ENCODE data around the gene RBP2. TPM values are rescaled to one million over a fixed set of nuclear protein-coding genes. Genes with fewer than 3 reads are reported as not detected.

The RBP2 gene
- total and polyA plus RNA-seq, 10 of the 15 experiments (the other 5 are each of a cell fraction or from before 2014, with no cell fraction given) = not detected

DNA sequence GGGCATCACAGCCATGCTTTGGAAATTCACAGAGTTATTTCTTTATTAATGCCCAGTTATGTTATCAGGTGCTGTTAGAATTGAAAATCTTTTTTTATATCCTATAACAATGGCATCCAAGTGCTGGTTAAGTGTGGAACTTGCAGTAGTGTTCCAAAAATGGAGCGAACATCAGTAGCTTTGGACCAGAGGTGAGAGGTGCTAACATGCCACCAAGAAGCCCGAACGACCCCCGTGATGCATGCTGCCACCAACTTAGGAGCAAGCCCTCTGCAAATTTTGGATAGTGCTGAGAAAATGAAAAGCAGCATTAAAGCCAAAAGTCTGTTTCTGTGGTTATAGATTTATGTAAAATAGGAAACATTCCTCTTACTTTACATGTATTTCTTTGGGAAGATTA lies 38.4 kb upstream of the RBP2 start (continued):
- no peak for TF ChIP-seq PAX8 (IDR thresholded peaks at IDR 0.05)
- TF ChIP-seq ATF7 (IDR thresholded peaks at IDR 0.05; ENCODE audit: low read depth) = no peak
- no peak for TF ChIP-seq KLF5 (IDR thresholded peaks at IDR 0.05; ENCODE audit: partially characterized antibody)

DNA sequence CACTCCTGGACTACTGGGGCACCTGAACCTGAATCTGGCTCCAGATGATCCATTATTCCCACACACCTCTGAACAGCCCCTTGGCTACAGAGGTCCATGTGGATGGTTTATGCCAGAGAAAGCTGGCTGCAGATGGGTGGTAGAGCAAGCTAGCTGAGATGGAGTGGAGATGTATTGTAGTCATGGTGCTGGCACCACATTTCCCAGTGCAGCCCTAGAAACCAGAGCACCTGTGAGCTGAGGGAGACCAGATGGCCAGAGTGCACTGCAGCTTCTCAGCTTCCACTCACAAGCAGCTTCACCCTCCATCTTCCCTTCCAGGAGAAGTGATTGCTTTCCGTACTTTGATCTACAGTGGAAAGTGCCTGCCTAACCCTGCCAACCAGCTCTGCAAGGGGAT lies 33.3 kb upstream of the RBP2 start:
- ChIA-PET CTCF (no interaction called here), POLR2A (no interaction called here), RAD21 (ENCODE audit: unreplicated experiment) (no interaction called here), SMC1A (ENCODE audit: uncharacterized antibody, unreplicated experiment) (no interaction called here)
- BruUV-seq (replicated peaks) = no TSS peak
- Histone ChIP-seq H3K27me3 (replicated peaks in 1 of 2; ENCODE audit: control insufficient read depth in 2 of 2, insufficient read depth in 2 of 2, low read length in 1 of 2) (no peaks in the 10 kb centered on the region), H3K79me2 (ENCODE audit: control insufficient read depth, insufficient read depth, low read length) (no peaks in the 10 kb centered on the region), H3K36me3 (ENCODE audit: control insufficient read depth in 2 of 2, insufficient read depth in 2 of 2, low read length in 1 of 2) (no peaks in the 10 kb centered on the region), H3K4me3 (no peak overlapping the region), H3K4me1 (ENCODE audit: control insufficient read depth, insufficient read depth, low read length) (no peaks in the 10 kb centered on the region), H3K9me3 (replicated peaks; ENCODE audit: control insufficient read depth, insufficient read depth, low read length) (no peaks in the 10 kb centered on the region), H3K4me2 (ENCODE audit: control insufficient read depth, insufficient read depth) (no peak overlapping the region), H4K20me1 (ENCODE audit: control insufficient read depth, insufficient read depth) (no peaks in the 10 kb centered on the region), H3K9ac (ENCODE audit: control insufficient read depth, insufficient read depth, low read length) (no peak overlapping the region), H3K27ac (ENCODE audit: control insufficient read depth, insufficient read depth) (no peak overlapping the region), H2AFZ (ENCODE audit: control insufficient read depth, low read depth, low read length) (no peak overlapping the region)
- FAIRE-seq (no peak), DNase-seq (ENCODE audit: low read depth, low spot score) (no peak), ATAC-seq (no peak)
- in situ Hi-C loops (cut with MboI) (no loop called here), intact Hi-C loops (cut with micrococcal nuclease; ENCODE audit: unreplicated experiment) (no loop called here)
- 47% methylated on average over 1 of the region's 1 CpG for WGBS (ENCODE audit: insufficient coverage, insufficient replicate concordance, low lambda C conversion rate, missing lambda C conversion rate)
- TF ChIP-seq NRF1 (conservative IDR thresholded peaks at IDR 0.05; ENCODE audit: low read depth, low read length) (no peak), SIN3A (IDR thresholded peaks at IDR 0.05; ENCODE audit: low read depth, low read length) (no peak), RFX5 (IDR thresholded peaks at IDR 0.05; ENCODE audit: low read depth, low read length) (no peak), JUNB (IDR thresholded peaks at IDR 0.05) (no peak), DPF2 (IDR thresholded peaks at IDR 0.05) (no peak), ZSCAN29 (IDR thresholded peaks at IDR 0.05) (no peak), EGR1 (IDR thresholded peaks at IDR 0.05; ENCODE audit: borderline replicate concordance in 1 of 2, low read depth in 2 of 2, low read length in 2 of 2) (no peak), SMC3 (IDR thresholded peaks at IDR 0.05; ENCODE audit: borderline replicate concordance, low read length) (no peak), IKZF1 (conservative IDR thresholded peaks at IDR 0.05) (no peak), ATF7 (IDR thresholded peaks at IDR 0.05; ENCODE audit: low read depth) (no peak), PAX5 (IDR thresholded peaks at IDR 0.05; ENCODE audit: borderline replicate concordance, low read depth, low read length) (no peak), SRF (IDR thresholded peaks at IDR 0.05; ENCODE audit: low read depth in 2 of 2, low read length in 2 of 2) (no peak)
- TF ChIP-seq, protein P1, sequence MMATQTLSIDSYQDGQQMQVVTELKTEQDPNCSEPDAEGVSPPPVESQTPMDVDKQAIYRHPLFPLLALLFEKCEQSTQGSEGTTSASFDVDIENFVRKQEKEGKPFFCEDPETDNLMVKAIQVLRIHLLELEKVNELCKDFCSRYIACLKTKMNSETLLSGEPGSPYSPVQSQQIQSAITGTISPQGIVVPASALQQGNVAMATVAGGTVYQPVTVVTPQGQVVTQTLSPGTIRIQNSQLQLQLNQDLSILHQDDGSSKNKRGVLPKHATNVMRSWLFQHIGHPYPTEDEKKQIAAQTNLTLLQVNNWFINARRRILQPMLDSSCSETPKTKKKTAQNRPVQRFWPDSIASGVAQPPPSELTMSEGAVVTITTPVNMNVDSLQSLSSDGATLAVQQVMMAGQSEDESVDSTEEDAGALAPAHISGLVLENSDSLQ (IDR thresholded peaks at IDR 0.05) = no peak
- TF ChIP-seq, protein P2, sequence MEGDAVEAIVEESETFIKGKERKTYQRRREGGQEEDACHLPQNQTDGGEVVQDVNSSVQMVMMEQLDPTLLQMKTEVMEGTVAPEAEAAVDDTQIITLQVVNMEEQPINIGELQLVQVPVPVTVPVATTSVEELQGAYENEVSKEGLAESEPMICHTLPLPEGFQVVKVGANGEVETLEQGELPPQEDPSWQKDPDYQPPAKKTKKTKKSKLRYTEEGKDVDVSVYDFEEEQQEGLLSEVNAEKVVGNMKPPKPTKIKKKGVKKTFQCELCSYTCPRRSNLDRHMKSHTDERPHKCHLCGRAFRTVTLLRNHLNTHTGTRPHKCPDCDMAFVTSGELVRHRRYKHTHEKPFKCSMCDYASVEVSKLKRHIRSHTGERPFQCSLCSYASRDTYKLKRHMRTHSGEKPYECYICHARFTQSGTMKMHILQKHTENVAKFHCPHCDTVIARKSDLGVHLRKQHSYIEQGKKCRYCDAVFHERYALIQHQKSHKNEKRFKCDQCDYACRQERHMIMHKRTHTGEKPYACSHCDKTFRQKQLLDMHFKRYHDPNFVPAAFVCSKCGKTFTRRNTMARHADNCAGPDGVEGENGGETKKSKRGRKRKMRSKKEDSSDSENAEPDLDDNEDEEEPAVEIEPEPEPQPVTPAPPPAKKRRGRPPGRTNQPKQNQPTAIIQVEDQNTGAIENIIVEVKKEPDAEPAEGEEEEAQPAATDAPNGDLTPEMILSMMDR (IDR thresholded peaks at IDR 0.05 in 2 of 3, conservative IDR thresholded peaks at IDR 0.05 in 1 of 3; ENCODE audit: control insufficient read depth in 2 of 3, extremely low read depth in 1 of 3, insufficient read depth in 1 of 3, low read depth in 3 of 3, low read length in 3 of 3) = no peak
- TF ChIP-seq, protein P3, sequence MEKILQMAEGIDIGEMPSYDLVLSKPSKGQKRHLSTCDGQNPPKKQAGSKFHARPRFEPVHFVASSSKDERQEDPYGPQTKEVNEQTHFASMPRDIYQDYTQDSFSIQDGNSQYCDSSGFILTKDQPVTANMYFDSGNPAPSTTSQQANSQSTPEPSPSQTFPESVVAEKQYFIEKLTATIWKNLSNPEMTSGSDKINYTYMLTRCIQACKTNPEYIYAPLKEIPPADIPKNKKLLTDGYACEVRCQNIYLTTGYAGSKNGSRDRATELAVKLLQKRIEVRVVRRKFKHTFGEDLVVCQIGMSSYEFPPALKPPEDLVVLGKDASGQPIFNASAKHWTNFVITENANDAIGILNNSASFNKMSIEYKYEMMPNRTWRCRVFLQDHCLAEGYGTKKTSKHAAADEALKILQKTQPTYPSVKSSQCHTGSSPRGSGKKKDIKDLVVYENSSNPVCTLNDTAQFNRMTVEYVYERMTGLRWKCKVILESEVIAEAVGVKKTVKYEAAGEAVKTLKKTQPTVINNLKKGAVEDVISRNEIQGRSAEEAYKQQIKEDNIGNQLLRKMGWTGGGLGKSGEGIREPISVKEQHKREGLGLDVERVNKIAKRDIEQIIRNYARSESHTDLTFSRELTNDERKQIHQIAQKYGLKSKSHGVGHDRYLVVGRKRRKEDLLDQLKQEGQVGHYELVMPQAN (conservative IDR thresholded peaks at IDR 0.05) = no peak

Measured in GM12878 (cell line).